Retina (tissue), 1 donor: Measurements from ENCODE around the gene MTUS2.

Source experiments
- DNase-seq: peaks from one replicate; pipeline ENCODE4 v3.0.0-alpha.2; 2016

MTUS2 gene

GRCh38 chr13:29039212-29039611 lies 219.1 kb downstream of the MTUS2 start:
- DNase-seq: no peak

- DNase-seq: no peak
These were observed 226.4 kb downstream of the MTUS2 start for GRCh38 chr13:29046588-29046987.

GRCh38 chr13:29049524-29049923 lies 229.4 kb downstream of the MTUS2 start:
- DNase-seq: no peak

- DNase-seq: no peak
These were observed 230.6 kb downstream of the MTUS2 start for GRCh38 chr13:29050719-29051118.

GRCh38 chr13:29059800-29060199 lies 239.7 kb downstream of the MTUS2 start:
- DNase-seq: no peak

- no peak for DNase-seq
These were observed 245.0 kb downstream of the MTUS2 start for GRCh38 chr13:29065142-29065541.

- no peak for DNase-seq
These were observed 247.3 kb downstream of the MTUS2 start for GRCh38 chr13:29067306-29067945.

GRCh38 chr13:29073755-29074154 lies 253.6 kb downstream of the MTUS2 start:
- no peak for DNase-seq

- no peak for DNase-seq
These were observed 257.1 kb downstream of the MTUS2 start for GRCh38 chr13:29077051-29077813.

- no peak for DNase-seq
These were observed 260.9 kb downstream of the MTUS2 start for GRCh38 chr13:29081036-29081435.

- DNase-seq: no peak
These were observed 261.7 kb downstream of the MTUS2 start for GRCh38 chr13:29081697-29082440.

GRCh38 chr13:29099781-29100406 lies 279.8 kb downstream of the MTUS2 start:
- no peak for DNase-seq

- DNase-seq: no peak
These were observed 280.6 kb downstream of the MTUS2 start for GRCh38 chr13:29100758-29101157.

GRCh38 chr13:29101409-29101808 lies 281.3 kb downstream of the MTUS2 start:
- no peak for DNase-seq

- no peak for DNase-seq
These were observed 281.8 kb downstream of the MTUS2 start for GRCh38 chr13:29101905-29102304.

- DNase-seq: no peak
These were observed 283.1 kb downstream of the MTUS2 start for GRCh38 chr13:29103065-29103800.

GRCh38 chr13:29104461-29104860 lies 284.3 kb downstream of the MTUS2 start:
- DNase-seq: no peak

- DNase-seq: no peak
These were observed 285.6 kb downstream of the MTUS2 start for GRCh38 chr13:29105779-29106178.

GRCh38 chr13:29106651-29107050 lies 286.5 kb downstream of the MTUS2 start:
- no peak for DNase-seq

GRCh38 chr13:29108068-29108786 lies 288.1 kb downstream of the MTUS2 start:
- no peak for DNase-seq

GRCh38 chr13:29109987-29110386 lies 289.8 kb downstream of the MTUS2 start:
- no peak for DNase-seq

- no peak for DNase-seq
These were observed 291.3 kb downstream of the MTUS2 start for GRCh38 chr13:29111446-29111845.
